H9 (cell line): Measurements from ENCODE around the gene NHERF1. TPM values are rescaled to one million over a fixed set of nuclear protein-coding genes. Genes with fewer than 3 reads are reported as not detected.

Experiments used
- DNase-seq: peaks from one replicate; pipeline ENCODE4 v3.0.0-alpha.2; 2017
- H2AFZ ChIP-seq: one replicate; pipeline ENCODE4 v1.6.1; 2013; ENCODE audit warnings: mild to moderate bottlenecking, low read length, control low read depth, moderate library complexity
- H2AK5ac ChIP-seq: 2 replicates; pipeline ENCODE4 v1.6.1; 2013; ENCODE audit warnings: low read length, control low read depth, mixed read lengths; ENCODE audit not compliant: insufficient read length
- H2BK120ac ChIP-seq: one replicate; pipeline ENCODE4 v1.6.1; 2013; ENCODE audit warnings: low read depth, mild to moderate bottlenecking, low read length, control low read depth, inconsistent platforms; ENCODE audit not compliant: poor library complexity, severe bottlenecking
- H2BK12ac ChIP-seq: 2 replicates; pipeline ENCODE4 v1.6.1; 2013; ENCODE audit warnings: low read length, control low read depth, mixed read lengths, low read depth; ENCODE audit not compliant: insufficient read length
- H2BK15ac ChIP-seq: 2 replicates; pipeline ENCODE4 v1.6.1; 2013; ENCODE audit warnings: low read depth, low read length, control low read depth
- H2BK20ac ChIP-seq: one replicate; pipeline ENCODE4 v1.6.1; 2013; ENCODE audit warnings: low read depth, mild to moderate bottlenecking, low read length, control low read depth, inconsistent platforms; ENCODE audit not compliant: poor library complexity, severe bottlenecking
- H2BK5ac ChIP-seq: 2 replicates; pipeline ENCODE4 v1.6.1; 2013; ENCODE audit warnings: low read length, control low read depth, mixed read lengths; ENCODE audit not compliant: insufficient read length
- H3K14ac ChIP-seq: 2 replicates; pipeline ENCODE4 v1.6.1; 2013; ENCODE audit warnings: low read length, control low read depth; ENCODE audit not compliant: insufficient read depth
- H3K18ac ChIP-seq: 2 replicates; pipeline ENCODE4 v1.6.1; 2013; ENCODE audit warnings: low read depth, mild to moderate bottlenecking, mixed read lengths, low read length, control low read depth; ENCODE audit not compliant: insufficient read length
- H3K23ac ChIP-seq: 2 replicates; pipeline ENCODE4 v1.6.1; 2013; ENCODE audit warnings: low read length, control low read depth, mixed read lengths, low read depth; ENCODE audit not compliant: insufficient read length
- H3K23me2 ChIP-seq: 2 replicates; pipeline ENCODE4 v1.6.1; 2013; ENCODE audit warnings: low read depth, mild to moderate bottlenecking, mixed read lengths, low read length, control low read depth; ENCODE audit not compliant: insufficient read length, poor library complexity, severe bottlenecking
- H3K27ac ChIP-seq: 2 replicates; pipeline ENCODE4 v1.5.1; 2013; ENCODE audit warnings: low read length, control low read depth, mixed read lengths, low read depth; ENCODE audit not compliant: insufficient read length
- H3K27me3 ChIP-seq: 2 replicates; pipeline ENCODE4 v1.6.1; 2013; ENCODE audit warnings: low read length, control low read depth, inconsistent platforms; ENCODE audit not compliant: insufficient read depth
- H3K4ac ChIP-seq: 2 replicates; pipeline ENCODE4 v1.6.1; 2013; ENCODE audit warnings: low read depth, mild to moderate bottlenecking, control low read depth, inconsistent platforms, low read length, moderate library complexity
- H3K4me1 ChIP-seq: 2 replicates; pipeline ENCODE4 v1.6.1; 2013; ENCODE audit warnings: low read length, control low read depth, inconsistent platforms; ENCODE audit not compliant: insufficient read depth
- H3K4me2 ChIP-seq: 2 replicates; pipeline ENCODE4 v1.6.1; 2013; ENCODE audit warnings: low read length, control low read depth, mixed read lengths; ENCODE audit not compliant: insufficient read length, insufficient read depth
- H3K56ac ChIP-seq: 2 replicates; pipeline ENCODE4 v1.6.1; 2013; ENCODE audit warnings: low read depth, mild to moderate bottlenecking, mixed read lengths, low read length, control low read depth; ENCODE audit not compliant: insufficient read length
- H3K79me1 ChIP-seq: 2 replicates; pipeline ENCODE4 v1.6.1; 2013; ENCODE audit warnings: low read depth, mild to moderate bottlenecking, moderate library complexity, low read length, control low read depth, inconsistent platforms; ENCODE audit not compliant: insufficient read depth, poor library complexity, severe bottlenecking
- H3K79me2 ChIP-seq: 2 replicates; pipeline ENCODE4 v1.6.1; 2013; ENCODE audit warnings: low read length, control low read depth, inconsistent platforms; ENCODE audit not compliant: insufficient read depth
- H3K9ac ChIP-seq: 2 replicates; pipeline ENCODE4 v1.6.1; 2013; ENCODE audit warnings: low read length, control low read depth, mixed read lengths; ENCODE audit not compliant: insufficient read length; ENCODE audit errors: extremely low read depth
- H3K9me3 ChIP-seq: one replicate; pipeline ENCODE4 v1.6.1; 2013; ENCODE audit warnings: low read depth, low read length, inconsistent platforms; ENCODE audit not compliant: control insufficient read depth
- H3T11ph ChIP-seq: one replicate; pipeline ENCODE4 v1.6.1; 2013; ENCODE audit warnings: mild to moderate bottlenecking, low read length, control low read depth, inconsistent platforms
- H4K20me1 ChIP-seq: one replicate; pipeline ENCODE4 v1.6.1; 2013; ENCODE audit not compliant: control insufficient read depth, insufficient read length, insufficient read depth
- H4K5ac ChIP-seq: 2 replicates; pipeline ENCODE4 v1.6.1; 2013; ENCODE audit warnings: low read depth, mild to moderate bottlenecking, mixed read lengths, low read length, control low read depth; ENCODE audit not compliant: insufficient read length
- H4K8ac ChIP-seq: replicated peaks from 2 replicates; pipeline ENCODE4 v1.6.1; 2013; ENCODE audit warnings: low read length, control low read depth, mixed read lengths, low read depth; ENCODE audit not compliant: insufficient read length
- H4K91ac ChIP-seq: 2 replicates; pipeline ENCODE4 v1.6.1; 2013; ENCODE audit warnings: low read depth, mild to moderate bottlenecking, moderate library complexity, mixed read lengths, low read length, control low read depth; ENCODE audit not compliant: insufficient read length
- H3K27ac Mint-ChIP-seq, 3 experiments: 2 replicates in 2 of 3; 3 replicates in 1 of 3; pipeline ENCODE4 v1.8.0; 2020 to 2021; ENCODE audit warnings: mixed read lengths in 3 of 3, mild to moderate bottlenecking in 1 of 3, moderate library complexity in 1 of 3
- H3K27me3 Mint-ChIP-seq: 2 replicates; pipeline ENCODE4 v1.8.0; 2021; ENCODE audit warnings: low read depth, mild to moderate bottlenecking, moderate library complexity, mixed read lengths
- H3K36me3 Mint-ChIP-seq, 3 experiments: 2 replicates in 2 of 3; 3 replicates in 1 of 3; pipeline ENCODE4 v1.8.0; 2020 to 2021; ENCODE audit warnings: low read depth in 3 of 3, mixed read lengths in 3 of 3; ENCODE audit not compliant: insufficient read depth in 1 of 3
- H3K4me1 Mint-ChIP-seq, 2 experiments: 2 replicates each; pipeline ENCODE4 v1.8.0; 2020; ENCODE audit warnings: mixed read lengths in 2 of 2
- H3K4me3 Mint-ChIP-seq, 2 experiments: 2 replicates in 1 of 2; 3 replicates in 1 of 2; pipeline ENCODE4 v1.8.0; 2020 to 2021; ENCODE audit warnings: mild to moderate bottlenecking in 2 of 2, mixed read lengths in 2 of 2, moderate library complexity in 1 of 2
- H3K9me3 Mint-ChIP-seq, 2 experiments: 2 replicates in 1 of 2; 3 replicates in 1 of 2; pipeline ENCODE4 v1.8.0; 2020; ENCODE audit warnings: mild to moderate bottlenecking in 2 of 2, mixed read lengths in 2 of 2, moderate library complexity in 1 of 2
- WGBS: extraction: QIAGEN DNeasy Blood & Tissue Kit; methylation state at CpG from one replicate; pipeline ENCODE4 v1.1.7; 2013; ENCODE audit warnings: missing lambda C conversion rate, low lambda C conversion rate, mixed read lengths; ENCODE audit not compliant: insufficient read length; ENCODE audit errors: extremely low coverage; 5-methylcytosine and 5-hydroxymethylcytosine counted together
- total RNA-seq: library from RNA; stranded (reverse); gene quantifications from 2 replicates; pipeline ENCODE4 v1.2.1, GENCODE V29; 2021
- TF ChIP-seq, protein P1 (sequence below): fragments of 200-600 bp; sonication (generic); conservative IDR thresholded peaks from 3 replicates; pipeline ENCODE4 v1.8.0; 2021; ENCODE audit warnings: antibody characterized with exemption, mild to moderate bottlenecking

Gene NHERF1
- total RNA-seq, 1 experiment from 2014 or later, result 74.4 TPM

DNA sequence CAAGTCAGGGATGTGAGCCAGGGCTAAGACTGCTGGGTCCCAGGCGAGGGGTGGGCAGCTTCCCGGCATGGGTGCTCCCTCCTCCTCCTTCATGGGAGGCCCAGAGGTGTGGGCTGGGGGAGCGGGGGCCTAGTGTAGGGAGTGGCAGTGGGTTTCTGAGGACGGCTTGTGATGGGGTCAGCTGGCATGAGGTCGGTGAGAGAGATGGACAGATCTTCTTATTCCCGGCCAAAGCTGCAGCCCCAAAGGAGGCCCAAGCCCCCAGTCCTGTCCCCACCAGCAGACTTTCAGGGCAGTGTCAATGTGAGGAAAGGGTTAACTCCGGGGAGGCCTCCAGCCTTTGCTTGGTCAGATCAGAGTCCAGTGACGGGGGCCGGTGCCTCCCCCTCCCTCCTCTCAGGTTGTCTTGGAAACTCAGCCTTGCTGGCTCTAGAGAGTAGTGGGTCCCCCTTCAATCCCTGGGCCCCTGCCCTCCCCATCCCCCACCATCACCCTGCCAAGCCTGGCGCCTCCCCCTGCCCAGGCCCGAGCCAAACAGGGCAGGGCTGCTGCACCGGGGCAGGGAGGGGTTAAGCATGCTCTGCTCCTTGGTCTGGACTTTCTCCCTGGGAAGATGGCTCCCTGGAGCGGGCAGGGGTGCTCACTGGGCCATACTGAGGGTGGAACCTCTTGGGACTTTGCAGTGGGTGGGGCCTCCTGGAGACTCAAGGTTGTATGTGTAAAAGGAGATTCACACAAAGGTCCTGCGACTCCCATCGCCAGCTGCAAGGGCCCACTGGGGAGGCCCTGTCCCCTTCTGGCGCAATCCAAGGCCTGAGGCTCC is 15.3 kb downstream of the NHERF1 start:
- H3K56ac ChIP-seq, result no peak overlapping the region
- H3K14ac ChIP-seq, result no peak overlapping the region; the same call in 1 of the 2 replicates
- no peaks in the 10 kb centered on the region for H4K20me1 ChIP-seq
- peaks cover 11 to 22% (median 20%) of the 10 kb centered on the region in 3 experiments; a peak in 6 of 7 replicates for H3K36me3 Mint-ChIP-seq
- H2BK15ac ChIP-seq, result no peak overlapping the region
- no peaks in the 10 kb centered on the region; the same call in 1 of the 2 replicates for H3K79me2 ChIP-seq
- no peak overlapping the region for H4K91ac ChIP-seq
- H3K27ac Mint-ChIP-seq, result peak overlapping the region in 1 of 3 experiments; percentile 67; a peak in 1 of 7 replicates
- peaks cover 39 to 66% of the 10 kb centered on the region in 2 experiments for H3K4me1 Mint-ChIP-seq
- no peak overlapping the region for H3K27ac ChIP-seq
- H3K4me3 Mint-ChIP-seq, result no peak overlapping the region
- H3K4me2 ChIP-seq, result no peak overlapping the region
- no peaks in the 10 kb centered on the region for H3K23me2 ChIP-seq
- H2BK20ac ChIP-seq, result no peak overlapping the region
- H4K8ac ChIP-seq, result no peak overlapping the region
- H3K79me1 ChIP-seq, result no peaks in the 10 kb centered on the region
- H3K27me3 Mint-ChIP-seq, result no peaks in the 10 kb centered on the region
- no peak overlapping the region for H3T11ph ChIP-seq
- no peak overlapping the region for H4K5ac ChIP-seq
- no peak overlapping the region for H3K4ac ChIP-seq
- H3K23ac ChIP-seq, result no peak overlapping the region
- H2AK5ac ChIP-seq, result no peak overlapping the region
- H3K9me3 Mint-ChIP-seq, result no peaks in the 10 kb centered on the region
- no peak overlapping the region for H2BK12ac ChIP-seq
- H2BK120ac ChIP-seq, result no peak overlapping the region
- DNase-seq, result no peak
- no peak overlapping the region for H3K18ac ChIP-seq
- no peaks in the 10 kb centered on the region for H3K9me3 ChIP-seq
- no peak overlapping the region for H3K9ac ChIP-seq
- no peak overlapping the region for H2BK5ac ChIP-seq
- WGBS, result no CpG with 5 or more reads among the region's 16 CpGs
- H3K27me3 ChIP-seq, result no peaks in the 10 kb centered on the region
- TF ChIP-seq, protein P1, sequence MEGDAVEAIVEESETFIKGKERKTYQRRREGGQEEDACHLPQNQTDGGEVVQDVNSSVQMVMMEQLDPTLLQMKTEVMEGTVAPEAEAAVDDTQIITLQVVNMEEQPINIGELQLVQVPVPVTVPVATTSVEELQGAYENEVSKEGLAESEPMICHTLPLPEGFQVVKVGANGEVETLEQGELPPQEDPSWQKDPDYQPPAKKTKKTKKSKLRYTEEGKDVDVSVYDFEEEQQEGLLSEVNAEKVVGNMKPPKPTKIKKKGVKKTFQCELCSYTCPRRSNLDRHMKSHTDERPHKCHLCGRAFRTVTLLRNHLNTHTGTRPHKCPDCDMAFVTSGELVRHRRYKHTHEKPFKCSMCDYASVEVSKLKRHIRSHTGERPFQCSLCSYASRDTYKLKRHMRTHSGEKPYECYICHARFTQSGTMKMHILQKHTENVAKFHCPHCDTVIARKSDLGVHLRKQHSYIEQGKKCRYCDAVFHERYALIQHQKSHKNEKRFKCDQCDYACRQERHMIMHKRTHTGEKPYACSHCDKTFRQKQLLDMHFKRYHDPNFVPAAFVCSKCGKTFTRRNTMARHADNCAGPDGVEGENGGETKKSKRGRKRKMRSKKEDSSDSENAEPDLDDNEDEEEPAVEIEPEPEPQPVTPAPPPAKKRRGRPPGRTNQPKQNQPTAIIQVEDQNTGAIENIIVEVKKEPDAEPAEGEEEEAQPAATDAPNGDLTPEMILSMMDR, result no peak
- peaks cover 11% of the 10 kb centered on the region; the same call in 1 of the 2 replicates for H3K4me1 ChIP-seq
- H2AFZ ChIP-seq, result no peak overlapping the region
